ENCODE measurements around the gene TENT4B.

The TENT4B gene

DNA sequence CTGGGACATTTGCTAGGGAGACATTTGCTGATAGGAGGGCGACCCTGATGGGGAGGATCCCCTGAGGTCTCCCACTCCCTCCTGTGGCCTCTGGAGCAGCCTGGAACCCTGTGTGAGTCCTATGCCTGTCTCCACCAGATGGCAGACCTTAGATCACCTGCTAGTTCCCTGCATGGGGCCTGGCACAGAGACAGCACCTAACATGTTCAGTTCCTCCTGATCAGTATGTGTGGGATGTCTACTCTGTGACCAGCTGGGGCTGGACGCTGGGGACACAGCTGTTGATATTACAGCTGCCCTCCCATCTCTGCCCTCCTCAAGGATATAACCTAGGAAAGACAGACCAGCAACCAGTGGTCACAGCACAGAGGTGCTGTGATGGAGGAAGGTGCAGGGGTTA, 112.2 kb downstream of the TENT4B start:
- no peaks in the 10 kb centered on the region for H3K79me2 ChIP-seq (ENCODE audit: control insufficient read depth, insufficient read depth, low read length, poor library complexity)
- no peaks in the 10 kb centered on the region for H3K9me3 ChIP-seq (ENCODE audit: insufficient read depth, low read depth, low read length)
- H3K4me3 ChIP-seq (ENCODE audit: low read depth, low read length): no peak overlapping the region
- H3K14ac ChIP-seq (ENCODE audit: low read length): no peak overlapping the region
- no peak overlapping the region for H3K18ac ChIP-seq (ENCODE audit: low read length)
- peaks cover 11 to 16% of the 10 kb centered on the region in 2 experiments for H3K4me1 ChIP-seq (ENCODE audit: control insufficient read depth in 1 of 2, insufficient read depth in 2 of 2, low read length in 2 of 2)
- peak overlapping the region; percentile 87 for H4K91ac ChIP-seq (ENCODE audit: low read depth, low read length)
- H2BK12ac ChIP-seq (ENCODE audit: low read length): peak overlapping the region; percentile 86
- H4K8ac ChIP-seq (ENCODE audit: low read depth, low read length): no peak overlapping the region
- H3K23ac ChIP-seq (ENCODE audit: low read length): no peak overlapping the region
- no peak for DNase-seq
- no peak overlapping the region for H2BK5ac ChIP-seq (ENCODE audit: low read depth, low read length, poor library complexity)
- H2AFZ ChIP-seq (ENCODE audit: insufficient read depth, low read length, poor library complexity): peak overlapping the region; percentile 5
- no CpG with 5 or more reads among the region's 2 CpGs for WGBS (ENCODE audit: extremely low coverage, insufficient coverage, insufficient read length)
- H3K4me2 ChIP-seq (ENCODE audit: low read length): no peak overlapping the region
- H2AK5ac ChIP-seq (ENCODE audit: low read length): no peak overlapping the region
- no peaks in the 10 kb centered on the region for H3K27me3 ChIP-seq (ENCODE audit: insufficient read depth, low read length)
- no peak overlapping the region for H3K9ac ChIP-seq (ENCODE audit: low read length)
- H2BK120ac ChIP-seq (ENCODE audit: insufficient read depth, low read length, poor library complexity): no peak overlapping the region
- no peak overlapping the region for H4K12ac ChIP-seq (ENCODE audit: low read depth, low read length)
- H3K4ac ChIP-seq (ENCODE audit: low read depth, low read length): no peak overlapping the region
- no peak overlapping the region for H3K27ac ChIP-seq (ENCODE audit: low read depth, low read length)
- peaks cover 8% of the 10 kb centered on the region for H3K79me1 ChIP-seq (ENCODE audit: low read length)
- no peaks in the 10 kb centered on the region for H3K36me3 ChIP-seq (ENCODE audit: control insufficient read depth in 1 of 2, insufficient read depth in 2 of 2, low read length in 2 of 2)

DNA sequence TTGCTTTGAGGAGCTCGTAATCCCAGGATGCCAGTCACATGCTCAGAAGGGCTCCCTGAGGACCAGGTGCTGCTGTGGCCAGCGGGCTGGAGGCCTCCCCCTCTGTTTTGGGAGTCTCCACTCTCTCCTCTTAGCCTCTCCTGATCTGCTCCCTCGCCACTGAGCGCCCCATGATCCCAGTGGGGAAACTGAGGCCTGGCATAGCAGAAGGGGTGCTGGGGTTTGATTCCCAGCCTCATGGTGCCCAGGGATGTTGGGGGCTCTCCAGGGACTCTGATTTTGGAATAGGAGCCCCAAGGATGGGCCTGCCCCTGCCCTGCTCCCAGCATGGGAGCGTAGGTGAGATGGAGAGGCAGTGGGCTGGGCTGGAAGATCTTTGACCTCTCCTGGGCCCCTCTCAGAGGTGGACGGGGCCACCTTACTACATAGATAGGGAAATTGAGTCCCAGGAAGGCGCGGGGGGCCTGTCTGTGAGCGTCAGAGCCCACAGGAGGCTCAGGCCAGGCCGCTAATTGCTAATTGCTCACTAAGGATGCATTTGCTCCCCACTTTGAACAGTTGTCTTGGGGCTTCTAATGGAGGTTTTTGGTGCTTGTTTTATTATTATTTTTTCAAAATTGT, 112.7 kb downstream of the TENT4B start:
- Histone ChIP-seq H3K4me2 (ENCODE audit: low read length) (no peak overlapping the region), H3K18ac (ENCODE audit: low read length) (peak overlapping the region; percentile 51), H3K4me3 (ENCODE audit: low read depth, low read length) (no peak overlapping the region), H3K4me1 (ENCODE audit: control insufficient read depth in 1 of 2, insufficient read depth in 2 of 2, low read length in 2 of 2) (peaks cover 11 to 16% of the 10 kb centered on the region in 2 experiments), H3K9me3 (ENCODE audit: insufficient read depth, low read depth, low read length) (no peaks in the 10 kb centered on the region), H3K27me3 (ENCODE audit: insufficient read depth, low read length) (no peaks in the 10 kb centered on the region), H3K79me1 (ENCODE audit: low read length) (peaks cover 8% of the 10 kb centered on the region), H2BK12ac (ENCODE audit: low read length) (peak overlapping the region; percentile 86), H2BK120ac (ENCODE audit: insufficient read depth, low read length, poor library complexity) (peak overlapping the region; percentile 64), H4K91ac (ENCODE audit: low read depth, low read length) (peak overlapping the region; percentile 87), H3K27ac (ENCODE audit: low read depth, low read length) (peak overlapping the region; percentile 46), H3K14ac (ENCODE audit: low read length) (peak overlapping the region; percentile 76), H3K23ac (ENCODE audit: low read length) (no peak overlapping the region), H2AK5ac (ENCODE audit: low read length) (peak overlapping the region; percentile 48), H2BK5ac (ENCODE audit: low read depth, low read length, poor library complexity) (peak overlapping the region; percentile 44), H3K36me3 (ENCODE audit: control insufficient read depth in 1 of 2, insufficient read depth in 2 of 2, low read length in 2 of 2) (no peaks in the 10 kb centered on the region), H4K12ac (ENCODE audit: low read depth, low read length) (no peak overlapping the region), H3K79me2 (ENCODE audit: control insufficient read depth, insufficient read depth, low read length, poor library complexity) (no peaks in the 10 kb centered on the region), H3K9ac (ENCODE audit: low read length) (no peak overlapping the region), H3K4ac (ENCODE audit: low read depth, low read length) (no peak overlapping the region), H4K8ac (ENCODE audit: low read depth, low read length) (peak overlapping the region; percentile 59), H2AFZ (ENCODE audit: insufficient read depth, low read length, poor library complexity) (peak overlapping the region; percentile 5)
- no peak for DNase-seq
- WGBS (ENCODE audit: extremely low coverage, insufficient coverage, insufficient read length): no CpG with 5 or more reads among the region's 10 CpGs

DNA sequence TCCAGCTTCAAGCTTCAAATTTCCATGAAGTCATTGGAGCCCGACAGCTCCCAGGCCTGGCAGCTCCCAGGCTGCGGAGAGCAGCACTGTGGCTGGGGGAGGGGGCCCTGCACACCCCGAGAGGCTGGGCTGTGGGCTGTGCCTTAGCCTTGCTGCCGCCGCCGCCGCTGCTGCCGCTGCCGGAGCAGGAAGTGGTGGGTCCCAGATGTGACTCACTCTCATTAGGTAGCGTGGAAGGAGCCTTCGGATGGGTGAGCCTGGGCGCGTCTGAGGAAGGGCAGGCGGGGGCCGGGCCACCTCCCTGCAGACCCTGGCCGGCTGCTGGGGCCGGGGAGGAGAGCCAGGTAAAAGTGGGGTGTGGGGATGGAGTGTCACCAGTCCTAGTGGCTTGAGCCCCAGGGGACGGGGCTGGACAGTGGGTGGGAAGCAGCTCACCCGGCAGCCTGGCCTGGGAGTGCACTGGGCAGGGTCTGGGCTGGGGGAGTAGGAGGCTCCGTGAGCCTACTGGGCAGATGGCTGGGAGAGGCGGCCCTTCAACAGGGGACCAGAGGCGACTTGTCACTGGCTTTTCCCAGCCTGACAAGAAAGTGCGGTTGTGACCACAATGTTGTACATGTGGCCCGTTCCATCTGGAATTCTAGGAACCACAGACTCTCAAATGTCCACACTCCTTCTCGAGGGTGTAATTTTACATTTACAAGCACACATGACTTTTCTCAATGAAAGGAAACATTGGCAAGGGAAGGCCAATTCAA, 113.4 kb downstream of the TENT4B start, which contains the start of gene ADCY7:
Gene ADCY7, plus strand, starts transcription at position 215 of the 755 bp plus-strand sequence. CDS start 21,629 bp downstream, outside the sequence.
- no peaks in the 10 kb centered on the region for H3K79me2 ChIP-seq (ENCODE audit: control insufficient read depth, insufficient read depth, low read length, poor library complexity)
- WGBS (ENCODE audit: extremely low coverage, insufficient coverage, insufficient read length): no CpG with 5 or more reads among the region's 25 CpGs
- peak within 1 kb of the TSS; percentile 72 for H3K27ac ChIP-seq (ENCODE audit: low read depth, low read length)
- H3K9me3 ChIP-seq (ENCODE audit: insufficient read depth, low read depth, low read length): no peaks in the 10 kb centered on the region
- H3K79me1 ChIP-seq (ENCODE audit: low read length): peaks cover 8% of the 10 kb centered on the region
- H3K4me1 ChIP-seq (ENCODE audit: control insufficient read depth in 1 of 2, insufficient read depth in 2 of 2, low read length in 2 of 2): peaks cover 11 to 16% of the 10 kb centered on the region in 2 experiments
- H4K12ac ChIP-seq (ENCODE audit: low read depth, low read length): peak within 1 kb of the TSS; percentile 88
- H2BK120ac ChIP-seq (ENCODE audit: insufficient read depth, low read length, poor library complexity): peak within 1 kb of the TSS; percentile 74
- no peak within 1 kb of the TSS for H3K23ac ChIP-seq (ENCODE audit: low read length)
- H3K14ac ChIP-seq (ENCODE audit: low read length): peak within 1 kb of the TSS; percentile 76
- H4K91ac ChIP-seq (ENCODE audit: low read depth, low read length): peak within 1 kb of the TSS; percentile 87
- H4K8ac ChIP-seq (ENCODE audit: low read depth, low read length): peak within 1 kb of the TSS; percentile 80
- H3K27me3 ChIP-seq (ENCODE audit: insufficient read depth, low read length): no peaks in the 10 kb centered on the region
- peak within 1 kb of the TSS; percentile 31 for H2AFZ ChIP-seq (ENCODE audit: insufficient read depth, low read length, poor library complexity)
- peak within 1 kb of the TSS; percentile 86 for H2BK12ac ChIP-seq (ENCODE audit: low read length)
- H3K4ac ChIP-seq (ENCODE audit: low read depth, low read length): peak within 1 kb of the TSS; percentile 69
- peak within 1 kb of the TSS; percentile 63 for H3K4me2 ChIP-seq (ENCODE audit: low read length)
- peak within 1 kb of the TSS; percentile 61 for H2BK5ac ChIP-seq (ENCODE audit: low read depth, low read length, poor library complexity)
- no peaks in the 10 kb centered on the region for H3K36me3 ChIP-seq (ENCODE audit: control insufficient read depth in 1 of 2, insufficient read depth in 2 of 2, low read length in 2 of 2)
- DNase-seq: peak; percentile 27 to 60
- H2AK5ac ChIP-seq (ENCODE audit: low read length): peak within 1 kb of the TSS; percentile 48
- peak within 1 kb of the TSS; percentile 7 for H3K9ac ChIP-seq (ENCODE audit: low read length)
- H3K18ac ChIP-seq (ENCODE audit: low read length): peak within 1 kb of the TSS; percentile 51
- H3K4me3 ChIP-seq (ENCODE audit: low read depth, low read length): no peak within 1 kb of the TSS

DNA sequence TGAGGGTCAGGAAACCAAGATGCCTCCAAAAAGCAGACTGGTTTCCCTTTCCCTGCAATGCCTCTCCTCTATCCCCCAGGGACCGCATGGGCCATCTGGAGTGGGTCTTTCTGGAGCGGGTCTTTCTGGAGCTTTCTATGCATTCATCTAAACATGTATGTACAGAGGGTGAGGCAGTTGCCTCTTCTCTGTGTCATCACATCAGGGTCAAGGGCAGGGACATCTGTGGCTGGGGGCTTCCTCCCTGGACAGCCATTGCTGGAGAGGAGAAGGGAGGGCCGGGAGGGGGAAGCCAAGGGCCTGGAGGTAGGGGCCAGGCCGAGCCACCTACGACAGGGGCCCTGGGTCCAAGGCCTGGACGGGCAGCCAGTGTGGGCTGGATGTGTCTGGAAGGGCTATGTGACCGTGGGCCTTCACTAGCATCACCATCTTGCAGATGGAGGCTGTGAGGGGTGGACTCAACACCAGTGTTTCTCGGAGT, 114.1 kb downstream of the TENT4B start:
- no peak overlapping the region for H4K91ac ChIP-seq (ENCODE audit: low read depth, low read length)
- no CpG with 5 or more reads among the region's 8 CpGs for WGBS (ENCODE audit: extremely low coverage, insufficient coverage, insufficient read length)
- no peak overlapping the region for H2BK12ac ChIP-seq (ENCODE audit: low read length)

More for the DNA sequence above, 114.1 kb downstream of the TENT4B start:
- no peaks in the 10 kb centered on the region for H3K36me3 ChIP-seq (ENCODE audit: control insufficient read depth in 1 of 2, insufficient read depth in 2 of 2, low read length in 2 of 2)
- no peak overlapping the region for H3K4ac ChIP-seq (ENCODE audit: low read depth, low read length)
- H3K9ac ChIP-seq (ENCODE audit: low read length): no peak overlapping the region
- H3K27ac ChIP-seq (ENCODE audit: low read depth, low read length): no peak overlapping the region
- H3K9me3 ChIP-seq (ENCODE audit: insufficient read depth, low read depth, low read length): no peaks in the 10 kb centered on the region
- H3K23ac ChIP-seq (ENCODE audit: low read length): no peak overlapping the region
- DNase-seq: no peak
- no peak overlapping the region for H3K4me2 ChIP-seq (ENCODE audit: low read length)
- no peak overlapping the region for H4K8ac ChIP-seq (ENCODE audit: low read depth, low read length)
- peaks cover 11 to 16% of the 10 kb centered on the region in 2 experiments for H3K4me1 ChIP-seq (ENCODE audit: control insufficient read depth in 1 of 2, insufficient read depth in 2 of 2, low read length in 2 of 2)
- H3K4me3 ChIP-seq (ENCODE audit: low read depth, low read length): no peak overlapping the region
- peaks cover 8% of the 10 kb centered on the region for H3K79me1 ChIP-seq (ENCODE audit: low read length)
- H3K79me2 ChIP-seq (ENCODE audit: control insufficient read depth, insufficient read depth, low read length, poor library complexity): no peaks in the 10 kb centered on the region
- no peak overlapping the region for H3K18ac ChIP-seq (ENCODE audit: low read length)
- H2BK5ac ChIP-seq (ENCODE audit: low read depth, low read length, poor library complexity): no peak overlapping the region
- no peaks in the 10 kb centered on the region for H3K27me3 ChIP-seq (ENCODE audit: insufficient read depth, low read length)
- no peak overlapping the region for H3K14ac ChIP-seq (ENCODE audit: low read length)
- H4K12ac ChIP-seq (ENCODE audit: low read depth, low read length): no peak overlapping the region
- H2AK5ac ChIP-seq (ENCODE audit: low read length): no peak overlapping the region
- H2AFZ ChIP-seq (ENCODE audit: insufficient read depth, low read length, poor library complexity): no peak overlapping the region
- peak overlapping the region; percentile 21 for H2BK120ac ChIP-seq (ENCODE audit: insufficient read depth, low read length, poor library complexity)
